ENCODE data around the gene CDKAL1.

CDKAL1 gene

DNA sequence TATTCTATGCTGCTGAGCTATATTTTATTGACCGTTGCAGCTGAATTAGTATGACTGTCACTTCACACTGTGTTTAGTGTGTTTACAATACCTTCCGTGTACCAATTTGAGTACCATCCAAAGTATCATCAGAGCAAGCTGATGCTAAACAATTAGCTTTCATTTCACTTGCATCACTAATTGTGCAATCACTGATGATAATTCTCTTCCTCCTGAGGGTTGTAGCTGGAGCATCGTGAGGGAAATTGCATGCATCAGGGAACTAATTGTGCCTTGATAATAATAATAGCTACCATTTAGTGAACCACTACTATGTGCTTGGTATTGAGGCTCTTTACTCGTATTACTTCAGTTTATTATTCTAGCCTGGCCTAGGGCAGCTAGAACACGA, 674.5 kb downstream of the CDKAL1 start:
- no peaks in the 10 kb centered on the region for H3K4me1 ChIP-seq (ENCODE audit: control insufficient read depth, insufficient read depth, low read depth, low read length)
- H3K27ac ChIP-seq (ENCODE audit: low read length, poor library complexity, severe bottlenecking): no peak overlapping the region
- no peak overlapping the region for H2AK5ac ChIP-seq (ENCODE audit: low read length, severe bottlenecking)
- H2AFZ ChIP-seq (ENCODE audit: low read depth, low read length): no peak overlapping the region
- no peak overlapping the region for H2BK12ac ChIP-seq (ENCODE audit: low read length in 2 of 2)
- no peak overlapping the region for H3K4ac ChIP-seq (ENCODE audit: low read depth in 1 of 2, low read length in 2 of 2)
- no peak overlapping the region for H4K91ac ChIP-seq (ENCODE audit: low read length)
- H3K9me3 ChIP-seq (ENCODE audit: control insufficient read depth, low read length): peaks cover 9% of the 10 kb centered on the region
- H3K4me3 ChIP-seq (ENCODE audit: insufficient read depth in 1 of 2, low read depth in 1 of 2, low read length in 2 of 2): no peak overlapping the region
- no peaks in the 10 kb centered on the region for H3K36me3 ChIP-seq (ENCODE audit: control insufficient read depth in 1 of 2, insufficient read depth in 2 of 2, low read depth in 1 of 2, low read length in 2 of 2)
- no peak overlapping the region for H3K14ac ChIP-seq (ENCODE audit: low read length in 2 of 2)
- no peak overlapping the region for H2BK5ac ChIP-seq (ENCODE audit: low read depth, low read length, poor library complexity, severe bottlenecking)
- H3K27me3 ChIP-seq (ENCODE audit: control insufficient read depth in 1 of 2, insufficient read depth in 1 of 2, low read length in 2 of 2): no peaks in the 10 kb centered on the region
- H4K8ac ChIP-seq (ENCODE audit: low read length): no peak overlapping the region
- no peak overlapping the region for H3K9ac ChIP-seq (ENCODE audit: low read length)
- no peak overlapping the region for H3K4me2 ChIP-seq (ENCODE audit: low read length, poor library complexity, severe bottlenecking)
- no peak for DNase-seq
- H3K18ac ChIP-seq (ENCODE audit: low read depth in 1 of 2, low read length in 2 of 2): no peak overlapping the region
- no peak overlapping the region for H2BK120ac ChIP-seq (ENCODE audit: low read depth, low read length)
- WGBS: 71% methylated on average over 4 of the region's 5 CpGs
- no peak overlapping the region for H3K23ac ChIP-seq (ENCODE audit: low read length in 2 of 2)
- H3K79me1 ChIP-seq (replicated peaks; ENCODE audit: low read length, poor library complexity, severe bottlenecking): no peaks in the 10 kb centered on the region
- H2BK15ac ChIP-seq (ENCODE audit: low read depth, poor library complexity, severe bottlenecking): no peak overlapping the region

DNA sequence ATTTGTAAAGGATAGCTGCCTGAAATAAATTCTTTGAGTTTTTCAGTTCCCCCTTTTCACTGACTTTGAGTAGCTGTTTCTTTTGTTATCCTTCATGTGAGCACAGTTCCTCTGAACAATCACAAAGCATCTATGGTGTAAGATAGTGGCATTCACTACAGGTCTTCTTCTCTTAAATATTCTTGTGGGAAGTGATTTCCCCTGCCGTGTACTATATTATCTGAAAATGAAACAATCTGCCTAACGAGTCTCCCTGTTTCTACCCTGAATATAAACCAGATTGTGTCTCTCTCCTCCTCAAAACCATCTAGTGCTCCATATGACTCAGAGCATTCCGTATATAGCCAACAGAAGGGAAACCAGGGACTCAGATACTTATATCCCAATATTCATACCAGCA, 679.2 kb downstream of the CDKAL1 start:
- Histone ChIP-seq H3K18ac (ENCODE audit: low read depth in 1 of 2, low read length in 2 of 2) (no peak overlapping the region), H3K4me3 (ENCODE audit: insufficient read depth in 1 of 2, low read depth in 1 of 2, low read length in 2 of 2) (no peak overlapping the region), H3K23ac (ENCODE audit: low read length in 2 of 2) (no peak overlapping the region), H3K4me1 (ENCODE audit: control insufficient read depth, insufficient read depth, low read depth, low read length) (no peaks in the 10 kb centered on the region), H4K8ac (ENCODE audit: low read length) (no peak overlapping the region), H3K27me3 (ENCODE audit: control insufficient read depth in 1 of 2, insufficient read depth in 1 of 2, low read length in 2 of 2) (no peaks in the 10 kb centered on the region), H2AFZ (ENCODE audit: low read depth, low read length) (no peak overlapping the region), H2BK5ac (ENCODE audit: low read depth, low read length, poor library complexity, severe bottlenecking) (no peak overlapping the region), H3K9me3 (ENCODE audit: control insufficient read depth, low read length) (peaks cover 17% of the 10 kb centered on the region), H2BK120ac (ENCODE audit: low read depth, low read length) (no peak overlapping the region), H2BK12ac (ENCODE audit: low read length in 2 of 2) (no peak overlapping the region), H3K9ac (ENCODE audit: low read length) (no peak overlapping the region), H3K27ac (ENCODE audit: low read length, poor library complexity, severe bottlenecking) (no peak overlapping the region), H3K4me2 (ENCODE audit: low read length, poor library complexity, severe bottlenecking) (no peak overlapping the region), H3K14ac (ENCODE audit: low read length in 2 of 2) (no peak overlapping the region), H4K91ac (ENCODE audit: low read length) (no peak overlapping the region), H3K36me3 (ENCODE audit: control insufficient read depth in 1 of 2, insufficient read depth in 2 of 2, low read depth in 1 of 2, low read length in 2 of 2) (no peaks in the 10 kb centered on the region), H2AK5ac (ENCODE audit: low read length, severe bottlenecking) (no peak overlapping the region), H3K4ac (ENCODE audit: low read depth in 1 of 2, low read length in 2 of 2) (no peak overlapping the region), H2BK15ac (ENCODE audit: low read depth, poor library complexity, severe bottlenecking) (no peak overlapping the region), H3K79me1 (replicated peaks; ENCODE audit: low read length, poor library complexity, severe bottlenecking) (no peaks in the 10 kb centered on the region)
- 88% methylated on average over 3 of the region's 3 CpGs for WGBS
- no peak for DNase-seq

DNA sequence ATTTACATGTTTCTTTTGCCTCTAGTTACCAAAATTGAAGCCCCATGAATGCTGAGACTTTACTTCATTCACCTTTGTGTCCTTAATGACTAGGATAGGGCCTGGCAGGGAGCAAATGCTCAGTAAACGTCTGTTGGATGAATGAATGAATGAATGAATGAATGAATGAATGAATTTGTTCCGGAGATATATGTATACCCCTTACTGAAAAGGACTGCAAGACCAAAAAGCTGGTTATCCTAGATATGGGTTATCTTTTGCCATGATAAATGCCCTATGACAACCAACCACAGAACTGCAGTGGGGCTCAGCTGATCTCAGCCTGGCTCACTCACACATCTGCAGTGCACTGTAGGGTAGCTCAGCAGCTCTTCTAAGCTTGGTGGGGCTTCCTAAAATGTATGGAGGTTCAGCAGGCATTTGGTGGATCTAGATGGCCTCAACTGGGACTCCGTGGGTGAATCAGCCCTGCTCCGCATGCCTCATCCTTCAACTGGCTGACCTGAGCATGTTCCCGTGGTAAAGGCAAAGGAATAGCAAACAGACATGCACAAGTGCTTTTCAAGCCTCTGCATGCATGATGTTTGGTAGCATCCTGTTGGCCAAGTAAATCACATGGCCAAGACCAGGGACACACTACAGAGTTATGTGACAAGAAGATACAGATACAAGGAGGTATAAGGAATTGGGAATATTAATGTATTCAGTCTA, 680.6 kb downstream of the CDKAL1 start:
- no peak overlapping the region for H2BK120ac ChIP-seq (ENCODE audit: low read depth, low read length)
- no peaks in the 10 kb centered on the region for H3K4me1 ChIP-seq (ENCODE audit: control insufficient read depth, insufficient read depth, low read depth, low read length)
- H2BK15ac ChIP-seq (ENCODE audit: low read depth, poor library complexity, severe bottlenecking): no peak overlapping the region
- no peak overlapping the region for H3K4ac ChIP-seq (ENCODE audit: low read depth in 1 of 2, low read length in 2 of 2)
- no peak overlapping the region for H3K9ac ChIP-seq (ENCODE audit: low read length)
- no peak overlapping the region for H3K27ac ChIP-seq (ENCODE audit: low read length, poor library complexity, severe bottlenecking)
- no peak overlapping the region for H4K91ac ChIP-seq (ENCODE audit: low read length)
- H3K36me3 ChIP-seq (ENCODE audit: control insufficient read depth in 1 of 2, insufficient read depth in 2 of 2, low read depth in 1 of 2, low read length in 2 of 2): no peaks in the 10 kb centered on the region
- H3K27me3 ChIP-seq (ENCODE audit: control insufficient read depth in 1 of 2, insufficient read depth in 1 of 2, low read length in 2 of 2): no peaks in the 10 kb centered on the region
- no peak overlapping the region for H2AFZ ChIP-seq (ENCODE audit: low read depth, low read length)
- no peak overlapping the region for H3K23ac ChIP-seq (ENCODE audit: low read length in 2 of 2)
- H3K18ac ChIP-seq (ENCODE audit: low read depth in 1 of 2, low read length in 2 of 2): peak overlapping the region in 1 of 2 experiments; percentile 17
- DNase-seq: no peak
- H3K79me1 ChIP-seq (replicated peaks; ENCODE audit: low read length, poor library complexity, severe bottlenecking): no peaks in the 10 kb centered on the region
- no peak overlapping the region for H3K14ac ChIP-seq (ENCODE audit: low read length in 2 of 2)
- peaks cover 19% of the 10 kb centered on the region for H3K9me3 ChIP-seq (ENCODE audit: control insufficient read depth, low read length)
- WGBS: 96% methylated on average over 4 of the region's 5 CpGs
- no peak overlapping the region for H2BK12ac ChIP-seq (ENCODE audit: low read length in 2 of 2)
- no peak overlapping the region for H3K4me2 ChIP-seq (ENCODE audit: low read length, poor library complexity, severe bottlenecking)
- H2BK5ac ChIP-seq (ENCODE audit: low read depth, low read length, poor library complexity, severe bottlenecking): no peak overlapping the region
- peak overlapping the region; percentile 27 for H4K8ac ChIP-seq (ENCODE audit: low read length)
- no peak overlapping the region for H3K4me3 ChIP-seq (ENCODE audit: insufficient read depth in 1 of 2, low read depth in 1 of 2, low read length in 2 of 2)
- no peak overlapping the region for H2AK5ac ChIP-seq (ENCODE audit: low read length, severe bottlenecking)

DNA sequence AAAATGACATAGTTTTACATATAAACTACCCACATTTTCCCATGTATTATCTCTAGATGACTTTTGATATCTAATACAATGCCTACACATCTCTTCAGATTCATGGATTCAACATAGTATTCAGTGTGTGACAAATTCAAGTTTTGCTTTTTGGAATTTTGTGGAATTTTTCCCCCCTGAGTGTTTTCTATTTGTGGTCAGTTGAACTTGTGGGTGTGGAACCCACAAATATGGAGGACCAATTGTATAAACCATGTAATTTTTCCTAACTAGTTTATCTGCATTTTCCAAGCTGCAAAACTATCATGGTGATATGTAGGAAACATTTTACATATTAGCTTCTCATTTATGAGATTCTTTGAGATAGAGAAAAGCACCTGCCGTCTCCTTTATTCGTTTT, 685.0 kb downstream of the CDKAL1 start:
- Histone ChIP-seq H3K4ac (ENCODE audit: low read depth in 1 of 2, low read length in 2 of 2) (no peak overlapping the region), H2AK5ac (ENCODE audit: low read length, severe bottlenecking) (no peak overlapping the region), H3K18ac (ENCODE audit: low read depth in 1 of 2, low read length in 2 of 2) (no peak overlapping the region), H4K91ac (ENCODE audit: low read length) (no peak overlapping the region), H3K9me3 (ENCODE audit: control insufficient read depth, low read length) (peaks cover 16% of the 10 kb centered on the region), H2BK120ac (ENCODE audit: low read depth, low read length) (no peak overlapping the region), H3K36me3 (ENCODE audit: control insufficient read depth in 1 of 2, insufficient read depth in 2 of 2, low read depth in 1 of 2, low read length in 2 of 2) (peaks cover 0 to 4% of the 10 kb centered on the region in 2 experiments), H3K27me3 (ENCODE audit: control insufficient read depth in 1 of 2, insufficient read depth in 1 of 2, low read length in 2 of 2) (no peaks in the 10 kb centered on the region), H3K14ac (ENCODE audit: low read length in 2 of 2) (no peak overlapping the region), H2AFZ (ENCODE audit: low read depth, low read length) (no peak overlapping the region), H3K4me2 (ENCODE audit: low read length, poor library complexity, severe bottlenecking) (no peak overlapping the region), H3K4me3 (ENCODE audit: insufficient read depth in 1 of 2, low read depth in 1 of 2, low read length in 2 of 2) (no peak overlapping the region), H3K27ac (ENCODE audit: low read length, poor library complexity, severe bottlenecking) (no peak overlapping the region), H3K79me1 (replicated peaks; ENCODE audit: low read length, poor library complexity, severe bottlenecking) (no peaks in the 10 kb centered on the region), H2BK5ac (ENCODE audit: low read depth, low read length, poor library complexity, severe bottlenecking) (no peak overlapping the region), H3K4me1 (ENCODE audit: control insufficient read depth, insufficient read depth, low read depth, low read length) (no peaks in the 10 kb centered on the region), H2BK12ac (ENCODE audit: low read length in 2 of 2) (no peak overlapping the region), H3K9ac (ENCODE audit: low read length) (no peak overlapping the region), H4K8ac (ENCODE audit: low read length) (no peak overlapping the region), H3K23ac (ENCODE audit: low read length in 2 of 2) (no peak overlapping the region), H2BK15ac (ENCODE audit: low read depth, poor library complexity, severe bottlenecking) (no peak overlapping the region)
- no peak for DNase-seq
- WGBS: no CpG with 5 or more reads among the region's 2 CpGs

Measured in mesenchymal stem cell (in vitro differentiated cells and primary cell).